Tibial nerve (tissue), 3 donors: ENCODE results near the gene PEAK3.

Experiments
- CTCF ChIP-seq, 5 experiments: fragments of 200-600 bp in 3 of 5; fragments of 450-650 bp in 2 of 5; sonication (generic) in 3 of 5; IDR thresholded peaks; one replicate each; pipeline ENCODE4 v1.5.1; 2016 to 2019; ENCODE audit warnings: antibody characterized with exemption in 5 of 5, mild to moderate bottlenecking in 3 of 5, moderate library complexity in 2 of 5
- POLR2A ChIP-seq, 2 donors: fragments of 450-650 bp; IDR thresholded peaks; one replicate each; pipeline ENCODE4 v1.6.1; 2017; ENCODE audit warnings: antibody characterized with exemption in 2 of 2, mild to moderate bottlenecking in 2 of 2, moderate library complexity in 2 of 2

- TF ChIP-seq CTCF (IDR thresholded peaks at IDR 0.05) (no peak), POLR2A (IDR thresholded peaks at IDR 0.05) (no peak)
Measured at GRCh38 chr19:2229103-2230032, 52.6 kb downstream of the PEAK3 start.
